Heart left ventricle (tissue), 16 donors: Measurements from ENCODE around the gene HAUS7. TPM values are rescaled to one million over a fixed set of nuclear protein-coding genes. Genes with fewer than 3 reads are reported as not detected.

Experiments
- ATAC-seq, 4 donors: fragments of 200-7000 bp; cut with Tn5 transposase; one replicate each; pipeline ENCODE4 v1.9.1; 2020 to 2022; ENCODE audit warnings: moderate library complexity in 4 of 4, mild to moderate bottlenecking in 3 of 4, moderate number of reproducible peaks in 1 of 4
- DNase-seq, 5 donors: peaks; one replicate each; pipeline ENCODE4 v3.0.0-alpha.2; 2020
- H3K27ac ChIP-seq, 12 donors: fragments of 200-600 bp; sonication (generic) in 4 of 12; one replicate each; pipeline versions ENCODE4 v1.5.0 to v1.8.0; 2016 to 2022; ENCODE audit warnings: mild to moderate bottlenecking in 2 of 12
- H3K27me3 ChIP-seq, 9 donors: fragments of 200-600 bp; sonication (generic) in 2 of 9; one replicate each; pipeline versions ENCODE4 v1.5.1 to v1.8.0; 2016 to 2022; ENCODE audit warnings: mild to moderate bottlenecking in 3 of 9
- H3K36me3 ChIP-seq, 9 donors: fragments of 200-600 bp; sonication (generic) in 2 of 9; one replicate each; pipeline versions ENCODE4 v1.5.0 to v1.8.0; 2018 to 2022; ENCODE audit warnings: mild to moderate bottlenecking in 2 of 9
- H3K4me1 ChIP-seq, 12 donors: fragments of 200-600 bp; sonication (generic) in 4 of 12; one replicate each; pipeline versions ENCODE4 v1.5.0 to v1.8.0; 2016 to 2022; ENCODE audit warnings: mild to moderate bottlenecking in 3 of 12
- H3K4me3 ChIP-seq, 12 donors: fragments of 200-600 bp; sonication (generic) in 4 of 12; one replicate each; pipeline versions ENCODE4 v1.5.0 to v1.8.0; 2017 to 2022; ENCODE audit warnings: mild to moderate bottlenecking in 9 of 12, moderate library complexity in 4 of 12
- H3K9me3 ChIP-seq, 12 donors: fragments of 200-600 bp; sonication (generic) in 4 of 12; one replicate each; pipeline versions ENCODE4 v1.5.0 to v1.8.0; 2016 to 2022; ENCODE audit warnings: mild to moderate bottlenecking in 1 of 12
- CTCF ChIP-seq, 12 donors: fragments of 200-600 bp; sonication (generic) in 4 of 12; IDR thresholded peaks; one replicate each; pipeline versions ENCODE4 v1.5.0 to v1.8.0; 2018 to 2022; ENCODE audit warnings: antibody characterized with exemption in 12 of 12, mild to moderate bottlenecking in 5 of 12
- POLR2A ChIP-seq, 2 donors: fragments of 450-650 bp; IDR thresholded peaks; one replicate each; pipeline ENCODE4 v1.6.1; 2017; ENCODE audit warnings: antibody characterized with exemption in 2 of 2, mild to moderate bottlenecking in 2 of 2, moderate library complexity in 2 of 2
- WGBS, 4 donors: extraction: QIAGEN DNeasy Blood & Tissue Kit in 2 of 4; methylation state at CpG; one replicate each; pipeline versions ENCODE4 v1.1.5 to v1.1.7; 2013 to 2018; 5-methylcytosine and 5-hydroxymethylcytosine counted together
- intact Hi-C, 10 donors: fragments of 100-400 bp; cut with DNase I; formaldehyde crosslinking; loops; one replicate each; pipeline versions ENCODE4 v1.11.1 to v1.14.2; 2022
- polyA plus RNA-seq, 2 donors: library from polyadenylated mRNA; stranded (reverse); fragments of 200-250 nt; gene quantifications; one replicate each; pipeline ENCODE4 v1.2.3, GENCODE V29; 2013
- total RNA-seq, 9 donors: library from RNA; depleted of rRNA in 2 of 9; stranded (reverse); fragments of >200 nt in 2 of 9; fragmentation: NEBNext Ultra II Directional in 3 of 9; extraction: Animal tissue kit (Norgen Biotek cat#: 25700) in 3 of 9; gene quantifications; one replicate each; pipeline versions ENCODE4 v1.1.0 to v1.2.4, GENCODE V29; 2016 to 2023
- donor health status: ischemic (EF 13 %, LVEDD 7.1; RV severe dilation, severe dysfunction).
- donor health status: healthy with polysubstance abuse.
- donor health status: DM: no; HTN: yes; CAD: no.
- donor health status: DM: no; HTN: no; CAD: no.
- donor health status: ischemic (EF 25% LVEDD 6.9; RV normal size, moderate dysfunction).
- donor health status: ischemic (EF 25% LVEDD 5.7; RV mildly dilated, moderate dysfunction).
- donor health status: healthy.
- donor health status: DM: yes; HTN: yes; CAD: no.
- donor health status: ischemic (EF 35%, LVEDD 5.7; RV mildly dilated, moderate dysfunction).
- donor health status: nonischemic (EF 11% LVEDD 7.7; RV severe dilation, severe dysfunction).
- donor health status: DM: yes; HTN: yes; CAD: no.
- donor health status: PGD.
- donor health status: ischemic (EF 29% LVEDD 5.4; RV normal size, mild dysfunction).
- donor health status: nonischemic (EF 23%, LVEDD 6.1; RV moderate dilation, normal function).

The HAUS7 gene
- total and polyA plus RNA-seq, 11 donors, result 15.3 to 28.2 (median 20.2) TPM

GRCh38 chrX:153442463-153442862 lies 27.9 kb downstream of the HAUS7 start:
- 81 to 89% (median 85%) methylated on average over 5 of the region's 5 CpGs for WGBS, 4 donors
- Histone ChIP-seq H3K4me1 (no peaks in the 10 kb centered on the region), H3K9me3 (no peaks in the 10 kb centered on the region), H3K27ac (no peak overlapping the region), H3K27me3 (peaks cover 0 to 4% (median 0%) of the 10 kb centered on the region in 9 donors), H3K4me3 (no peak overlapping the region), H3K36me3 (peaks cover 0 to under 1% (median 0%) of the 10 kb centered on the region in 9 donors)
- intact Hi-C loops, result loop anchor here in 1 of 10 donors (10.0 kb wide), 1 partner anchor 408 kb away; no protein-coding TSS in a partner anchor
- DNase-seq (no peak), ATAC-seq (no peak)
- TF ChIP-seq POLR2A (IDR thresholded peaks at IDR 0.05) (no peak), CTCF (IDR thresholded peaks at IDR 0.05) (no peak)

- no peaks in the 10 kb centered on the region for H3K4me1 ChIP-seq
- H3K27ac ChIP-seq, result no peak overlapping the region
- WGBS, 4 donors, result 80 to 92% (median 81%) methylated on average over 8 to 9 of the region's 9 CpGs
- no peak for DNase-seq
- no peaks in the 10 kb centered on the region for H3K36me3 ChIP-seq
- intact Hi-C loops, result loop anchor here in 1 of 10 donors (10.0 kb wide), 1 partner anchor 407 kb away; no protein-coding TSS in a partner anchor
- H3K9me3 ChIP-seq, result no peaks in the 10 kb centered on the region
- TF ChIP-seq POLR2A (IDR thresholded peaks at IDR 0.05) (no peak), CTCF (IDR thresholded peaks at IDR 0.05) (no peak)
- H3K4me3 ChIP-seq, result no peak overlapping the region
- no peak for ATAC-seq
- H3K27me3 ChIP-seq, result peaks cover 0 to 9% (median 0%) of the 10 kb centered on the region in 9 donors
Observed at GRCh38 chrX:153441981-153442380, 28.4 kb downstream of the HAUS7 start.

- Histone ChIP-seq H3K27me3 (peaks cover 0 to 14% (median 0%) of the 10 kb centered on the region in 9 donors), H3K4me3 (no peak overlapping the region), H3K9me3 (no peaks in the 10 kb centered on the region), H3K4me1 (no peaks in the 10 kb centered on the region), H3K27ac (no peak overlapping the region), H3K36me3 (no peaks in the 10 kb centered on the region)
- TF ChIP-seq CTCF (IDR thresholded peaks at IDR 0.05) (no peak), POLR2A (IDR thresholded peaks at IDR 0.05) (no peak)
- intact Hi-C loops, result loop anchor here in 1 of 10 donors (10.0 kb wide), 1 partner anchor 406 kb away; no protein-coding TSS in a partner anchor
- no peak for ATAC-seq
- WGBS, 4 donors, result 58 to 76% (median 64%) methylated on average over 7 of the region's 7 CpGs
- DNase-seq, result no peak
Observed at GRCh38 chrX:153441296-153441695, 29.1 kb downstream of the HAUS7 start.

- no peak for DNase-seq
- intact Hi-C loops, result loop anchor here in 1 of 10 donors (10.0 kb wide), 1 partner anchor 406 kb away; no protein-coding TSS in a partner anchor
- Histone ChIP-seq H3K4me3 (no peak overlapping the region), H3K4me1 (no peaks in the 10 kb centered on the region), H3K36me3 (no peaks in the 10 kb centered on the region), H3K27me3 (peaks cover 0 to 16% (median 0%) of the 10 kb centered on the region in 9 donors), H3K27ac (no peak overlapping the region), H3K9me3 (no peaks in the 10 kb centered on the region)
- no peak for ATAC-seq
- no peak for TF ChIP-seq CTCF (IDR thresholded peaks at IDR 0.05)
- no peak for TF ChIP-seq POLR2A (IDR thresholded peaks at IDR 0.05)
- 74 to 82% (median 78%) methylated on average over 13 of the region's 13 CpGs for WGBS, 4 donors
Observed at GRCh38 chrX:153440556-153441135, 29.7 kb downstream of the HAUS7 start.
